ENCODE results near the gene NPAS3.

GRCh38 chr14:32932302-32932913 lies 6.3 kb upstream of the NPAS3 start:
- no peak for TF ChIP-seq CTCF (IDR thresholded peaks at IDR 0.05)
- TF ChIP-seq POLR2A (IDR thresholded peaks at IDR 0.05) = no peak
